D721Med (cell line): Measurements from ENCODE around the gene MCAT.
"Not testable (repeated sequence)": the region's sequence is repeated elsewhere in the genome, so short reads cannot be mapped to it uniquely, and the experiment has no call there.

ENCODE experiments used
- DNase-seq: peaks from one replicate; pipeline ENCODE4 v3.0.0; 2011; ENCODE audit warnings: low spot score; ENCODE audit not compliant: insufficient read length
- FAIRE-seq: peaks from 2 replicates; lab custom pipeline; 2011; peaks lifted over from hg19 to GRCh38; lab: Jason Lieb, UNC
- TF ChIP-seq, protein P1 (sequence below): IDR thresholded peaks from 2 replicates; pipeline ENCODE4 v1.5.1; 2012; ENCODE audit warnings: mild to moderate bottlenecking, control low read depth; ENCODE audit not compliant: insufficient read depth; ENCODE audit errors: missing control alignments

Gene MCAT

DNA sequence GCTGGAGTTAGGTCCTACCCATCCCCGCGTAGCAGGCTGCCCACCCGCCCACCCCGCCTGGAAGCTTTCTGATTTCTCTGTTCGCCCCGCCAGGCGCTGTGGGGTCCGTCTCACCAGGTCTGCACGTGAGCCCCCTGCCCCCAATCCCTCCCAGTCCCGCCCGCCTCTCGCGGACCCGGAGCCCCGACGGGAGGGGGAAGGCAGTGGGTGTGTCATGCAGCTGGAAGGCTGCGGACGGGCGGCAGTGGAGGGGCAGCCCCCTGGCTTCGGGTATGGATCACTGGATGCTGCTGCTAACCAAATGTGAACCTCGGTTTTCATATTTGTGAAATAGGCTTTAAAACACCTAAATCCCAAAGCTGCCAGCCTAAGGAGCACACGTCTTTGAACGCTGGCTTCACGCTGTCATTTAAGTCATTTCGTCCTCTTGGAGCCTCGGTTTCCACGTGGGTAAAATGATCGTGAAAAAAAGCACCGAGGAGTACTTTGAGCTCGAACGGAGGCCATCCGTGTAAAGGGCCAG lies 33.2 kb downstream of the MCAT start:
- TF ChIP-seq, protein P1, sequence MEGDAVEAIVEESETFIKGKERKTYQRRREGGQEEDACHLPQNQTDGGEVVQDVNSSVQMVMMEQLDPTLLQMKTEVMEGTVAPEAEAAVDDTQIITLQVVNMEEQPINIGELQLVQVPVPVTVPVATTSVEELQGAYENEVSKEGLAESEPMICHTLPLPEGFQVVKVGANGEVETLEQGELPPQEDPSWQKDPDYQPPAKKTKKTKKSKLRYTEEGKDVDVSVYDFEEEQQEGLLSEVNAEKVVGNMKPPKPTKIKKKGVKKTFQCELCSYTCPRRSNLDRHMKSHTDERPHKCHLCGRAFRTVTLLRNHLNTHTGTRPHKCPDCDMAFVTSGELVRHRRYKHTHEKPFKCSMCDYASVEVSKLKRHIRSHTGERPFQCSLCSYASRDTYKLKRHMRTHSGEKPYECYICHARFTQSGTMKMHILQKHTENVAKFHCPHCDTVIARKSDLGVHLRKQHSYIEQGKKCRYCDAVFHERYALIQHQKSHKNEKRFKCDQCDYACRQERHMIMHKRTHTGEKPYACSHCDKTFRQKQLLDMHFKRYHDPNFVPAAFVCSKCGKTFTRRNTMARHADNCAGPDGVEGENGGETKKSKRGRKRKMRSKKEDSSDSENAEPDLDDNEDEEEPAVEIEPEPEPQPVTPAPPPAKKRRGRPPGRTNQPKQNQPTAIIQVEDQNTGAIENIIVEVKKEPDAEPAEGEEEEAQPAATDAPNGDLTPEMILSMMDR = no peak
- FAIRE-seq (no peak), DNase-seq (no peak)

DNA sequence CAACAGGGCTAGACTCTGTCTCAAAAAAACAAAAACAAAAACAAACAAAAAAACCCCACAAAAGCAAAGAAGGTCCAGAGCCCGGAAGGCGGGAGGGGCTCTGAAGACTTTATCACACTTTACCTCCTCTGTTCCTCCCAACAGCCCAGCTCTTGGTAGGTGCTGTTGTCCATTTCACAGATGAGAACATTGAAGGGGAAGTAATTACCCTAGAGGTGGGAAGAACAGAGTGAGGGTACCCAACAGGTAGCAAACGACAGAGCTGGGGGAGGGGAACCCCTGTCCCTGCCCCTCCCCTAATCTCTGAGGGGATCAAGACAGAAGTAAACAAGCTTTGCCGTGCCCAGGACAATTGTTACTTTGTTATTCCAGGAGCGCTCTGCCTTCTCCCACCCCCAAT lies 33.7 kb downstream of the MCAT start:
- DNase-seq (no peak), FAIRE-seq (no peak)
- TF ChIP-seq, protein P1 = no peak

DNA sequence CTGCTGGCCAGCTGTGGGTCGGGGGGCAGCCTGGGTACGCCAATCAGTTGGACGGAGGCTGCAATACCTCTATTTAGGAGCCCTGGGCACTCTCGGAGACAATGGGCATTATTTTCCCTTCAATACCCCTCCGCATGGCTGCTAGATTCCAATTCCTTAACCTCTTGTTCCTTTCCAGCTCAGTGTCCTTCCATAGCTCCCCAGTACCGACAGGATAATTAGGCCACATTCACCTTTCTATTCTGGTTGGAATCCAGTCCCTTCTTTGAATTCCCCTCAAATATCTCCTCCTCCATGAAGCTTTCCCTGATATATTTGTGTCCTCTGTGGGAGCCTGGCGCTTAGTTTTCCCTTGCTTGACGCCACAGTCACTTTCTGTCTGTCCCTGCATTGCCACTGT lies 36.9 kb downstream of the MCAT start:
- DNase-seq (no peak), FAIRE-seq (no peak)
- TF ChIP-seq, protein P1 = no peak

DNA sequence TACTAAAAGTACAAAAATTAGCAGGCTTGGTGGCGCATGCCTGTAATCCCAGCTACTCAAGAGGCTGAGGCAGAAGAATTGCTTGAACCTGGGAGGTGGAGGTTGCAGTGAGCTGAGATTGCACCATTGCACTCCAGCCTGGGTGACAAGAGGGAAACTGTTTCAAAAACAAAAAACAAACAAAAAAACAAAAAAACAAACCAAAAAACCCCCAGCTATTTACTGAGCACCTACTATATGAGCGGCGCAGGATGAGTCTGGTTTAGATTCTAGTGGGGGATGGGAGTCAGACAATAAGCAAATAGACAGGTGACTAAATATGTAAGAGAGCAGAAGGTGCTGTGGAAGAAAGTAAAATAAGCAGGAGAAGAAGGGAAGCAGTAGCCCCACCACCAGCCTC lies 38.2 kb downstream of the MCAT start:
- not testable (repeated sequence) for FAIRE-seq, DNase-seq

DNA sequence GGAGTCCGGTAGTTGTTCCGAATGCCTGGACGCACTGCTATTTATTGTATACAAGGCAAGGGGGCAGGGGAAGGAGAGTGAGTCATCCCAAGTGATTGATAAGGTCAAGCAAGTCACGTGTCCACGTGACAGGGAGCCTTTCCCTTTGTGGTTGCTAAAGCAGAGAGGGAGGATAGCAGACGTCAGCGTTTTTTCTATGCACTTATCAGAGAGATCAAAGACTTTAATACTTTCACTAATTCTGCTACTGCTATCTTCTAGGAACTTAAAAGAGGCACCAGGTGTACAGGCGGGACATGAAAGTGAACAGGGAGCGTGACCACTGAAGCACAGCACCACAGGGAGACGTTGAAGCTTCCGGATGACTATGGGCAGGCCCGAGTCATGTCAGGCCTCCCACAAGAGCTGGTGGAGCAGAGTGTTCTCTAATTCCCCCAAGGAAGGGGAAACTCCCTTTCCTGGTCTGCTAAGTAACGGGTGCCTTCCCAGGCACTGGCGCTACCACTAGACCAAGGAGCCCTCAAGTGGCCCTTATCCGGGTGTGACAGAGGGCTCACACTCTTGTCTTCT lies 39.1 kb downstream of the MCAT start:
- not testable (repeated sequence) for DNase-seq

DNA sequence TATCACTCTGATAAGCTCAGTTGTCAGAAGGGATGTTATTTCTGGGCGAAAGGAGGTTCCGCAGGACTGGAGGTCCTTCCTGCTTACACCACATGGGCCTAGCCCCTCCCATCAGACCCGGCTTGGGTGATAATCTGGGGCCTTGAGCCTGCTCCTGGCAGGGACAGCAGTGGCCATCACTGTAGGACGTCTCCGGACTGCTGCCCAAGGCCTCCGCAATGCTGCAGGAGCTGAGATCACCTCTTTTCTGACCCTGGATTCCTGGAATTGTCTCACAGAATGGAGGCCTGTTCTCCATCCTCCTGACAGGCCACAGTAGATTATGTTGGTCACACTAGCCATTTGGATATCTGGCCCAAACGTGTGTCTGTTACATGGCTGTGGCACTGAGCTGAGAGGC lies 41.9 kb downstream of the MCAT start:
- TF ChIP-seq, protein P1 = no peak
- FAIRE-seq (no peak), DNase-seq (no peak)

More for the DNA sequence above, 39.1 kb downstream of the MCAT start:
- FAIRE-seq = not testable (repeated sequence)

DNA sequence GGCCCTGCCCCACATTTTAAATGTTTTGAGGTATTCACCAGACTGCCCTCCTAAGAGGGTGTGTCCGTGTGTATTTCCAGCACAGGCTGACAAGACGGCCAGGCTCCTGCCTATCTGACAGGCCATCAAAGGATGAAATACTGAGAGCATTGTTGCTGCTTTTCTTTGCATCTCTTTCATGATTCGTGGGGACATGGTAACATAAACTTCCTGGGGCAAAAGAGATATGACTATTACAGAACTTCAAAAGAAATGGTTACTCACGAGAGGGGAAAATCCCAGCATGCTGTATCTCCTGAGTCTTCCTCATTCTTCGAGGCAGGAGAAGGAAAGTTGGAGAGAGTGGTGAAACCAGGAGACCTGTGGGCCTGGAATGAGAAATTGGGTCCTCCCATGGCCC lies 43.0 kb downstream of the MCAT start:
- DNase-seq (no peak), FAIRE-seq (no peak)
- TF ChIP-seq, protein P1 = no peak

DNA sequence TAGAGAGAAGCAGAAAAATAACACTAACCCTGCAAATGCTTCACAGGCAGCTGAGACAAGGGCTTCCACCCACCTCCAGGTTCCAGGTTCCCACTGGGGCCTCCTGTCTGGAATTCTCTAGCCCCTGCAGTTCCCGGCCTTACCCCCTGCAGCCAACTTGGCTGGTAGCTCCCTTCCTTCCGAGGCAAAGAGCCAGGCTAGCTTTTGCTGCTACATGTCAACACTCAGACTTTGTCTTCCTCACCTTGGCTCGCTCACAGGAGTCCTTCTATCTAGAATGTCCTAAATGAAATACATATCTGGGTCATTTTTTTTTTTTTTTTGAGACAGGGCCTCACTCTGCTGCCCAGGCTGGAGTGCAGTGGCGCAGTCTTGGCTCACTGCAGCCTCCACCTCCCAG lies 44.1 kb downstream of the MCAT start:
- TF ChIP-seq, protein P1 = no peak
- FAIRE-seq (no peak), DNase-seq (no peak)
